A549 (cell line): ENCODE measurements around the gene KIAA0232.

Source experiments
- HDAC2 ChIP-seq: fragments of 200-600 bp; sonication (generic); IDR thresholded peaks from 2 replicates; pipeline ENCODE4 v1.6.1; 2016
- JUNB ChIP-seq: fragments of >200 bp; sonication (Bioruptor Twin); formaldehyde crosslinking; IDR thresholded peaks from 2 replicates; pipeline ENCODE4 v1.6.1; 2016
- MAFK ChIP-seq: fragments of 450-650 bp; IDR thresholded peaks from 2 replicates; pipeline ENCODE4 v1.6.1; 2014; ENCODE audit not compliant: partially characterized antibody
- POLR2A ChIP-seq: IDR thresholded peaks from 2 replicates; pipeline ENCODE4 v1.6.1; 2012; ENCODE audit warnings: mild to moderate bottlenecking, low read length
- RCOR1 ChIP-seq: fragments of 150-350 bp; IDR thresholded peaks from 2 replicates; pipeline ENCODE4 v1.6.1; 2014; ENCODE audit warnings: antibody characterized with exemption, low read length, low read depth
- SREBF2 ChIP-seq: fragments of 450-650 bp; IDR thresholded peaks from 2 replicates; pipeline ENCODE4 v1.6.1; 2014; ENCODE audit warnings: mild to moderate bottlenecking, moderate library complexity
- ZSCAN20 ChIP-seq: fragments of 250-450 bp; sonication (Bioruptor Pico); IDR thresholded peaks from 2 replicates; pipeline ENCODE4 v1.8.0; 2022; ENCODE audit warnings: mild to moderate bottlenecking, moderate library complexity
- TF ChIP-seq, protein P1 (sequence below): IDR thresholded peaks from 2 replicates; pipeline ENCODE4 v1.6.1; 2012
- TF ChIP-seq, protein P2 (sequence below): fragments of >200 bp; sonication (Bioruptor Twin); formaldehyde crosslinking; IDR thresholded peaks from 3 replicates; pipeline ENCODE4 v1.5.1; 2016
- TF ChIP-seq, protein P3 (sequence below): fragments of 200-600 bp; sonication (generic); IDR thresholded peaks from 2 replicates; pipeline ENCODE4 v1.6.1; 2016; ENCODE audit warnings: antibody characterized with exemption, mild to moderate bottlenecking, moderate library complexity
- TF ChIP-seq, protein P4 (sequence below): IDR thresholded peaks from 2 replicates; pipeline ENCODE4 v1.6.1; 2012

DNA sequence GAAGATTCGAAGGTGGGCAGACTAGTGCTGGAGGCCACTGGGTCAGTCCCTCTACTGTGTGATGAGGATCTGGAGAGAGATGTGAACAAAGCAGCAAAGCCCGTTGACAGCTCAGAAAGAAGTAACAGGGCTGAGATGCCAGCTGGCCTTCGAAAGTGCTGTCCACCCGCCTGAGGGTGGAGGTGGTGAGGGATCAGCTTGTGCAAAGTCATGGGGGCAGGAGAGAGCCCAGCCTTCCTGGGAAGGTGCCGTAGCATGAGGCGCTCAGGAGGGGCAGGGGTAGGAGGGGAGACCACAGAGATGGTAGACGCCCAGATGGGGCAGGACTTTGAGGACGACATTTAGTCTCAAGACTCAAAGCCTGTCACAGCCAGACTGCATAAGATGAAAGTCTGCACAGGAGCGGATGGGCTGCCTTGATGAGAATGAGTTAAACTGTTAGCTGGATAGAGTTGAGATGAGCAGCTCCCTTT, 146.8 kb downstream of the KIAA0232 start:
- TF ChIP-seq, protein P1, sequence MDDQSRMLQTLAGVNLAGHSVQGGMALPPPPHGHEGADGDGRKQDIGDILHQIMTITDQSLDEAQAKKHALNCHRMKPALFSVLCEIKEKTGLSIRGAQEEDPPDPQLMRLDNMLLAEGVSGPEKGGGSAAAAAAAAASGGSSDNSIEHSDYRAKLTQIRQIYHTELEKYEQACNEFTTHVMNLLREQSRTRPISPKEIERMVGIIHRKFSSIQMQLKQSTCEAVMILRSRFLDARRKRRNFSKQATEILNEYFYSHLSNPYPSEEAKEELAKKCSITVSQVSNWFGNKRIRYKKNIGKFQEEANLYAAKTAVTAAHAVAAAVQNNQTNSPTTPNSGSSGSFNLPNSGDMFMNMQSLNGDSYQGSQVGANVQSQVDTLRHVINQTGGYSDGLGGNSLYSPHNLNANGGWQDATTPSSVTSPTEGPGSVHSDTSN, result no peak
- TF ChIP-seq POLR2A (no peak), RCOR1 (no peak), HDAC2 (no peak), MAFK (no peak), ZSCAN20 (no peak), SREBF2 (no peak), JUNB (no peak)
- TF ChIP-seq, protein P2, sequence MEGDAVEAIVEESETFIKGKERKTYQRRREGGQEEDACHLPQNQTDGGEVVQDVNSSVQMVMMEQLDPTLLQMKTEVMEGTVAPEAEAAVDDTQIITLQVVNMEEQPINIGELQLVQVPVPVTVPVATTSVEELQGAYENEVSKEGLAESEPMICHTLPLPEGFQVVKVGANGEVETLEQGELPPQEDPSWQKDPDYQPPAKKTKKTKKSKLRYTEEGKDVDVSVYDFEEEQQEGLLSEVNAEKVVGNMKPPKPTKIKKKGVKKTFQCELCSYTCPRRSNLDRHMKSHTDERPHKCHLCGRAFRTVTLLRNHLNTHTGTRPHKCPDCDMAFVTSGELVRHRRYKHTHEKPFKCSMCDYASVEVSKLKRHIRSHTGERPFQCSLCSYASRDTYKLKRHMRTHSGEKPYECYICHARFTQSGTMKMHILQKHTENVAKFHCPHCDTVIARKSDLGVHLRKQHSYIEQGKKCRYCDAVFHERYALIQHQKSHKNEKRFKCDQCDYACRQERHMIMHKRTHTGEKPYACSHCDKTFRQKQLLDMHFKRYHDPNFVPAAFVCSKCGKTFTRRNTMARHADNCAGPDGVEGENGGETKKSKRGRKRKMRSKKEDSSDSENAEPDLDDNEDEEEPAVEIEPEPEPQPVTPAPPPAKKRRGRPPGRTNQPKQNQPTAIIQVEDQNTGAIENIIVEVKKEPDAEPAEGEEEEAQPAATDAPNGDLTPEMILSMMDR, result no peak
- TF ChIP-seq, protein P3, sequence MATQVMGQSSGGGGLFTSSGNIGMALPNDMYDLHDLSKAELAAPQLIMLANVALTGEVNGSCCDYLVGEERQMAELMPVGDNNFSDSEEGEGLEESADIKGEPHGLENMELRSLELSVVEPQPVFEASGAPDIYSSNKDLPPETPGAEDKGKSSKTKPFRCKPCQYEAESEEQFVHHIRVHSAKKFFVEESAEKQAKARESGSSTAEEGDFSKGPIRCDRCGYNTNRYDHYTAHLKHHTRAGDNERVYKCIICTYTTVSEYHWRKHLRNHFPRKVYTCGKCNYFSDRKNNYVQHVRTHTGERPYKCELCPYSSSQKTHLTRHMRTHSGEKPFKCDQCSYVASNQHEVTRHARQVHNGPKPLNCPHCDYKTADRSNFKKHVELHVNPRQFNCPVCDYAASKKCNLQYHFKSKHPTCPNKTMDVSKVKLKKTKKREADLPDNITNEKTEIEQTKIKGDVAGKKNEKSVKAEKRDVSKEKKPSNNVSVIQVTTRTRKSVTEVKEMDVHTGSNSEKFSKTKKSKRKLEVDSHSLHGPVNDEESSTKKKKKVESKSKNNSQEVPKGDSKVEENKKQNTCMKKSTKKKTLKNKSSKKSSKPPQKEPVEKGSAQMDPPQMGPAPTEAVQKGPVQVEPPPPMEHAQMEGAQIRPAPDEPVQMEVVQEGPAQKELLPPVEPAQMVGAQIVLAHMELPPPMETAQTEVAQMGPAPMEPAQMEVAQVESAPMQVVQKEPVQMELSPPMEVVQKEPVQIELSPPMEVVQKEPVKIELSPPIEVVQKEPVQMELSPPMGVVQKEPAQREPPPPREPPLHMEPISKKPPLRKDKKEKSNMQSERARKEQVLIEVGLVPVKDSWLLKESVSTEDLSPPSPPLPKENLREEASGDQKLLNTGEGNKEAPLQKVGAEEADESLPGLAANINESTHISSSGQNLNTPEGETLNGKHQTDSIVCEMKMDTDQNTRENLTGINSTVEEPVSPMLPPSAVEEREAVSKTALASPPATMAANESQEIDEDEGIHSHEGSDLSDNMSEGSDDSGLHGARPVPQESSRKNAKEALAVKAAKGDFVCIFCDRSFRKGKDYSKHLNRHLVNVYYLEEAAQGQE, result no peak
- TF ChIP-seq, protein P4, sequence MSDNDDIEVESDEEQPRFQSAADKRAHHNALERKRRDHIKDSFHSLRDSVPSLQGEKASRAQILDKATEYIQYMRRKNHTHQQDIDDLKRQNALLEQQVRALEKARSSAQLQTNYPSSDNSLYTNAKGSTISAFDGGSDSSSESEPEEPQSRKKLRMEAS, result no peak
